SK-N-SH treated with all-trans-retinoic acid at 6 μM for 48 hours (cell line): ENCODE results near the gene POLR2J2.
"Not testable (repeated sequence)": the region's sequence is repeated elsewhere in the genome, so short reads cannot be mapped to it uniquely, and the experiment has no call there.

ENCODE experiments used
- BACH2 ChIP-seq: fragments of 250-450 bp; sonication (Bioruptor Pico); IDR thresholded peaks from 2 replicates; pipeline ENCODE4 v1.9.0; 2021; ENCODE audit warnings: mild to moderate bottlenecking, borderline replicate concordance
- CSRNP3 ChIP-seq: fragments of 250-450 bp; sonication (Bioruptor Pico); IDR thresholded peaks from 2 replicates; pipeline ENCODE4 v1.5.1; 2021; ENCODE audit warnings: mild to moderate bottlenecking, moderate library complexity
- OSR1 ChIP-seq: fragments of 250-450 bp; sonication (Bioruptor Pico); IDR thresholded peaks from 2 replicates; pipeline ENCODE4 v1.8.0; 2022; ENCODE audit warnings: moderate library complexity, mild to moderate bottlenecking, inconsistent platforms
- PATZ1 ChIP-seq: fragments of 250-450 bp; sonication (Bioruptor Pico); IDR thresholded peaks from 2 replicates; pipeline ENCODE4 v1.8.0; 2020; ENCODE audit warnings: mild to moderate bottlenecking, moderate library complexity, borderline replicate concordance
- PPARA ChIP-seq: fragments of 250-450 bp; sonication (Bioruptor Pico); IDR thresholded peaks from 2 replicates; pipeline ENCODE4 v1.5.0; 2020; ENCODE audit warnings: mild to moderate bottlenecking, borderline replicate concordance
- RARB ChIP-seq: fragments of 250-450 bp; sonication (Bioruptor Pico); IDR thresholded peaks from 2 replicates; pipeline ENCODE4 v1.8.0; 2021; ENCODE audit warnings: mild to moderate bottlenecking, moderate library complexity
- TCF4 ChIP-seq: fragments of 250-450 bp; sonication (Bioruptor Pico); IDR thresholded peaks from 2 replicates; pipeline ENCODE4 v1.8.0; 2021; ENCODE audit warnings: mild to moderate bottlenecking, moderate library complexity, borderline replicate concordance
- TOX ChIP-seq: fragments of 250-450 bp; sonication (Bioruptor Pico); IDR thresholded peaks from 2 replicates; pipeline ENCODE4 v1.8.0; 2021; ENCODE audit warnings: mild to moderate bottlenecking, moderate library complexity, borderline replicate concordance
- TF ChIP-seq, protein P1 (sequence below): fragments of 250-450 bp; sonication (Bioruptor Pico); IDR thresholded peaks from 2 replicates; pipeline ENCODE4 v1.8.0; 2021; ENCODE audit warnings: low read depth, mild to moderate bottlenecking, moderate library complexity, borderline replicate concordance

GRCh38 chr7:102689436-102690282 lies 18.2 kb upstream of the POLR2J2 start:
- not testable (repeated sequence) for TF ChIP-seq RARB (CRISPR knock-in tag); CSRNP3 (CRISPR knock-in tag); BACH2 (CRISPR knock-in tag); PATZ1 (CRISPR knock-in tag); OSR1 (CRISPR knock-in tag); TCF4; PPARA; TOX (CRISPR knock-in tag)
- TF ChIP-seq, protein P1, sequence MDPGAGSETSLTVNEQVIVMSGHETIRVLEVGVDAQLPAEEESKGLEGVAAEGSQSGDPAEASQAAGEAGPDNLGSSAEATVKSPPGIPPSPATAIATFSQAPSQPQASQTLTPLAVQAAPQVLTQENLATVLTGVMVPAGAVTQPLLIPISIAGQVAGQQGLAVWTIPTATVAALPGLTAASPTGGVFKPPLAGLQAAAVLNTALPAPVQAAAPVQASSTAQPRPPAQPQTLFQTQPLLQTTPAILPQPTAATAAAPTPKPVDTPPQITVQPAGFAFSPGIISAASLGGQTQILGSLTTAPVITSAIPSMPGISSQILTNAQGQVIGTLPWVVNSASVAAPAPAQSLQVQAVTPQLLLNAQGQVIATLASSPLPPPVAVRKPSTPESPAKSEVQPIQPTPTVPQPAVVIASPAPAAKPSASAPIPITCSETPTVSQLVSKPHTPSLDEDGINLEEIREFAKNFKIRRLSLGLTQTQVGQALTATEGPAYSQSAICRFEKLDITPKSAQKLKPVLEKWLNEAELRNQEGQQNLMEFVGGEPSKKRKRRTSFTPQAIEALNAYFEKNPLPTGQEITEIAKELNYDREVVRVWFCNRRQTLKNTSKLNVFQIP (CRISPR knock-in tag) = not testable (repeated sequence)
